Measurements from ENCODE around the gene DIP2A.
"Not testable (repeated sequence)": the region's sequence is repeated elsewhere in the genome, so short reads cannot be mapped to it uniquely, and the experiment has no call there.

DIP2A gene

GRCh38 chr21:46424621-46425020 lies 34.1 kb upstream of the DIP2A start:
- DNase-seq (ENCODE audit: low read depth, low spot score), result no peak

DNA sequence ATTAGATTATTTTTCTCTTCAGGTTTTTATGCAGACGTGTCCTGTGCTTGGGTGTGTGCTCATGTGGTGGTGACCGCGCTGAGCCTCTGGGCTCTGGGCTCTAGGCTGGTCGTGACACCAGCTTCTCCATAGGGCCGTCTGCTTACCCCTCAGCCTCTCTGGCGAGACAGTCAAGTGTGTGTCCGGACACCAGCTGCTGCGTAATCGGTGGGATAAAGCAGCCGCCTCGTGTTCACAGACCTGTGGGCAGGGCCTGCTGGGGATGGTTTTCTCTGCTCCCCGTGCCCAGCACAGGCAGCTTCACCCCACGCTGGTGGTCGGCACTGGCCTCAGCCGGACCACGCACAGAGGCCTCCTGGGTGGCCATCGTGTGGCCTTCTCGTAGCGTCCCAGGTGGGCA lies 33.6 kb upstream of the DIP2A start:
- DNase-seq (ENCODE audit: low read depth, low spot score), result no peak

DNA sequence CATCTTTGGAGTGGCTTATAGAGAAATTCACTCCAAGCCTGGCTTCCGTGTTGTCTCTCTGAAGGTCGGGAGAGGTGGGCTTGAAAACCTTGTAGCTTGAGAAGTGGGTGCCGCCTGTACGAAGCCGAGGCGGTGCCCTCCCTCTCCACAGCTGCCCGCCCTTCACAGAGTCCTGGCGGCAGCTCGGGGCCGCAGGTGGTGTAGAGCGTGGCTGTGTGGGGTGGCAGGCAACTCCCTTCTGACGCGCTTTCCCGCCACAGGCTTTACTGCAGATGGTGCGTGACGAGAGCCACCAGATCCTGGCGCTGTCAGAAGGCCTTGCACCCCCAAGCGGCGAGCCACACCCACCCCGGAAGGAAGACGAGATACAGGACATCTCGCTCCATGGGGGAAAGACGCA lies 33.1 kb upstream of the DIP2A start:
- DNase-seq (ENCODE audit: low read depth, low spot score), result no peak

GRCh38 chr21:46426313-46427046 lies 32.2 kb upstream of the DIP2A start:
- DNase-seq (ENCODE audit: low read depth, low spot score), result no peak

- DNase-seq (ENCODE audit: low read depth, low spot score), result no peak
Measured at GRCh38 chr21:46427516-46427915, 31.2 kb upstream of the DIP2A start.

DNA sequence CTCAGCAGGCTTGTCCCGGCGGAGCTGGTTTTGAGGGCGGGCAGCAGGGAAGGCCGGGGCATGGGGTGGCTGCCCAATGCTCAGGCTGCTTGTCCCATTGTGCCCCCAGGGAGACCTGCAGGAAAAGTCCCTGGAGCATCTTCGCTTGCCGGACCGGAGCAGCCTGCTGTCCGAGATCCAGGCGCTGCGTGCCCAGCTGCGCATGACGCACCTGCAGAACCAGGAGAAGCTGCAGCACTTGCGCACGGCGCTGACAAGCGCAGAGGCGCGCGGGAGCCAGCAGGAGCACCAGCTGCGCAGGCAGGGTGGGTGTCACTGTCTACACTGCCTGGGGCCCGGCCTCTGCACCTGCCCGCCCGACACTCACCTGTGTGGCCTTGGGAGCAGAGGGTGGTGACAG lies 30.4 kb upstream of the DIP2A start:
- no peak for DNase-seq (ENCODE audit: low read depth, low spot score)

DNA sequence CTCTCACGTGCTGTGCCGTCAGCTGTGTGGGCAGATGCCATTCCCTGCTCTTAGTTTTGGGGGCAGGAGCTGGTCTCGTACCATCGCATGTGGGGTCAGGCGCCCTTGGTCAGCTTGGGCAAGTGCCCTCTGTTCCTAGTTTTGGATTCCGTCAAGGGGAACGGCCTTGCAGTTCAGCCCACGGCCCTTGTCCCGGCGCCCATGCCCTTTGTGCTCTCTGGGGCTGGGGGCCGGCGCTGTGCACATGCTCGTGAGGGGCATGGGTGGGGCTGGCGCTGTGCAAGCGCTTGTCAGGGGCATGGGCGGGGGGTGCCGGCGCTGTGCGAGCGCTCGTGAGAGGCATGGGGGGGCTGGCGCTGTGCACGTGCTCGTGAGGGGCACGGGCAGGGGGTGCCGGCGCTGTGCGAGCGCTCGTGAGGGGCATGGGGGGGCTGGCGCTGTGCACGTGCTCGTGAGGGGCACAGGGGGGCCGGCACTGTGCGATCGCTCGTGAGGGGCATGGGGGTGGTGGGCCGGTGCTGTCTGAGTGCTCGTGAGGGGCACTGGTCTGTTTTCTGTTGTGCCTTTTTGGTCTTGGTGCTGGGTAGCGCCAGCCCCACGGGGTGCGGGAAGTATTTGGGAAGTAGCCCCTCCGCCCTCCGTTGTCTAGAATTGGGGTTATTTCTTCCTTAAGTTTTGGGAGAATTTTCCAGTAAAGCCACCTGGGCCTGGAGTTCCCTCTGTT lies 29.5 kb upstream of the DIP2A start:
- no peak for DNase-seq (ENCODE audit: low read depth, low spot score)

DNA sequence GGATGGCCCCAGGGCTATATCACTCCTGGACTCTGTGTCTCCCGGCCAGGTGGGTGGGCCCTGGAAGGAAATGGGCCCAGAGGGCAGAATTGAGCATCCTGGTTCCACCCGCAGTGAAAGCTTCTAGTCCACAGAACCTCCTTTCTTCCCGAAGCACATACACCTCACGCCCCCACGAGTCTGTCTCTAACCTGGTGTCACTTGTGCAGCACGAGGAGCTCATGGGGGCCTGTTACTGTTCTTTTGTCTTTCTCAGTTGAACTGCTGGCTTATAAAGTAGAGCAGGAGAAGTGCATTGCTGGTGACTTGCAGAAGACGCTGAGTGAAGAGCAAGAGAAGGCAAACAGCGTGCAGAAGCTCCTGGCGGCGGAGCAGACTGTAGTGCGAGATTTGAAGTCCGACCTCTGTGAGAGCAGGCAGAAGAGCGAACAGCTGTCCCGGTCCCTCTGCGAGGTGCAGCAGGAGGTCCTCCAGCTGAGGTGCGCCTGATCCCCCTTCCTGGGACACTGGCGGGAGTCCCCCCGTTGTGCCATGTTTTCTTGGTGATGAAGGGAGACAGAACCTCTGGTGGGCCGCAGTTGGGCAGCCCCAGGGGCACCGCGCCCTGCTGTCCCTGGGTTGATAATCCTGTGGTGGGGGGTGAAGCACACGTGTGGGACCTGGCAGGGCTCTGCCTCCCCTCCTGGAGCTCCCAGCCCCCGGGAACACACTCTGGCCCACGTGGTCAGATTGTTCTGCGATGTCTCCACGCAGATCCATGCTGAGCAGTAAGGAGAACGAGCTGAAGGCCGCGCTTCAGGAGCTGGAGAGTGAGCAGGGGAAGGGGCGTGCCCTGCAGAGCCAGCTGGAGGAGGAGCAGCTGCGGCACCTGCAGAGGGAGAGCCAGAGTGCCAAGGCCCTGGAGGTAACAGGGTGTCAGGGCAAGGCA lies 28.7 kb upstream of the DIP2A start:
- no peak for DNase-seq (ENCODE audit: low read depth, low spot score)

DNA sequence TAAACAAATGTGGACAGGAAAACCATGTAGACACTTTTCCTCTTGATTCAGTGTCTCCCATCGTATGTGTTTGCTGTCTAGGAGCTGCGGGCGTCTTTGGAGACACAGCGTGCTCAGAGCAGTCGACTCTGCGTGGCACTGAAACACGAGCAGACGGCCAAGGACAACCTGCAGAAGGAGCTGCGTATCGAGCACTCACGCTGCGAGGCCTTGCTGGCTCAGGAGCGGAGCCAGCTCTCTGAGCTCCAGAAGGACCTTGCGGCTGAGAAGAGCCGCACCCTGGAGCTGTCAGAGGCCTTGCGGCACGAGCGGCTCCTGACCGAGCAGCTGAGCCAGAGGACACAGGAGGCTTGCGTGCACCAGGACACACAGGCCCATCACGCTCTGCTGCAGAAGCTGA lies 27.2 kb upstream of the DIP2A start:
- DNase-seq (ENCODE audit: low read depth, low spot score), result no peak

GRCh38 chr21:46431884-46432488 lies 26.7 kb upstream of the DIP2A start:
- DNase-seq (ENCODE audit: low read depth, low spot score), result no peak

- not testable (repeated sequence) for DNase-seq (ENCODE audit: low read depth, low spot score)
Measured at GRCh38 chr21:46433116-46433515, 25.6 kb upstream of the DIP2A start.

- DNase-seq (ENCODE audit: low read depth, low spot score), result no peak
Measured at GRCh38 chr21:46434322-46434958, 24.3 kb upstream of the DIP2A start.

DNA sequence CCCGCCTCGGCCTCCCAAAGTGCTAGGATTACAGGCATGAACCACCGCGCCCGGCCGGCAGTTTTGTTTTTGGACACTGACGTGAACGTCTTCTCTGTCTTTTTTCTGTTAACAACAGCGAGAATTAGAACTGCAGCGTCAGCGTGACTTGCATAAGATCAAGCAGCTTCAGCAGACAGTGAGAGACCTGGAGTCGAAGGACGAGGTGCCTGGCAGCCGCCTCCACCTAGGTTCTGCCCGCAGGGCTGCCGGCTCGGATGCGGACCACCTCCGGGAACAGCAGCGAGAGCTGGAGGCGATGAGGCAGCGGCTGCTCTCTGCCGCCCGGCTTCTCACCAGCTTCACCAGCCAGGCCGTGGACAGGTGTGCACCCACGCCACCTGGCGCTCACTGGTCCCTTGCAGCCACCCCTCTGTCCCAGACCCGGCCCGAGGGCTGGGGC lies 22.9 kb upstream of the DIP2A start:
- no peak for DNase-seq (ENCODE audit: low read depth, low spot score)

DNA sequence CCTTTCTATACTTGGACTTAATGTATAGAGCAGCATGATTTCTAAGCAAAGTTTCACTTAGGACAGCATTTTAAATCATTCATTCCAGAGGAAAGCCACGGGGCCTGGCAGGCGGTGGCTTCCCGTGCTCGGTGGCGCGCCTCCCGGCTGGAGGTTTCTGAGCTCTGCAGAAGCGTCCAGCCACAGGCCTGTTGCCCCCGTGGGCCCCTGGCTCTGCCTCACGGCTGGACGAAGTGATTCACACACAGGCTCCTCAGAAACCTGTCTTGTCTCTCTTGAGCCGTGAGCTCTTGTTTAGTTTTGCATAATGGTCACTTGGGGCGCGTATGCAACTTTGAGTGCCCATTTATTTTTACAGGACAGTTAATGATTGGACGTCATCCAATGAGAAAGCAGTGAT lies 22.1 kb upstream of the DIP2A start:
- no peak for DNase-seq (ENCODE audit: low read depth, low spot score)

- no peak for DNase-seq (ENCODE audit: low read depth, low spot score)
Measured at GRCh38 chr21:46437096-46437498, 21.6 kb upstream of the DIP2A start.

- DNase-seq (ENCODE audit: low read depth, low spot score), result no peak
Measured at GRCh38 chr21:46437511-46437910, 21.2 kb upstream of the DIP2A start.

GRCh38 chr21:46438241-46438640 lies 20.4 kb upstream of the DIP2A start:
- no peak for DNase-seq (ENCODE audit: low read depth, low spot score)

DNA sequence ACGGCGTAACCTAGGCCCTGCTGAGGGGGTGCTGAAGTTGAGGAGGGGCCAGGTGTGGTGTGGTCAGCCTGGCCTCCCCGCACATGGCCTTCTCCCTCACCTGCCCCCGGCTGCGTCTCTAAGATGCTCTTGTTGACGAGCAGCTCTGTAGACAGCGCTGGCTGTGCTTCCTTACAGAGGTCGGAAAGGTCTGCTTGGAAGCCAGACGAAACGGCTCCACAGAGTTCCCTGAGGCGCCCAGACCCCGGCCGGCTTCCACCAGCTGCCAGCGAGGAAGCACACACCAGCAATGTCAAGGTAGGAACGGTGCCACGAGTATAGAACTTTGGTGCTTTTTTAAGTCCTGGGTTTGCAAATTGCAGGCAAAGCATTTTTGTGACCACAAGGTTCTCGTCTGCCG lies 18.8 kb upstream of the DIP2A start:
- no peak for DNase-seq (ENCODE audit: low read depth, low spot score)

DNA sequence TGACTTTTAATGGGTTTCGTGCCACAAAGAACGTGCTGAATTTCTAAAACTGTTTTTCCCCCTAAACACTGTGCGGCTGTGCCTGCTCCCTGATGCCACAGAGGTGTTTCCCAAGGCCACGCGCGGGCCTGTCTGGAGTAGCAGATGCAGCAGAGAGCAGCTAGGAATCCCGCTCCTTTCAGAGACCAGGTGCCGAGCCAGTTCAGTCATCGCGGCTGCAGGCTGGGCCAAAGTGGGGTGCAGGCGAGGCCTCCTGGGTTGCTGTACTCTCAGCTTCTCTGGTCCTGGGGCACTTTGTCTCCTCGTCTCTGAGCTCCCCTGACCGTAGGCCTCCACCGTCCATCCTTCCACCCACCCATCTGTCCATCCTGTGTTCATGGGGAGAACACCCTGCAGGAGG lies 17.4 kb upstream of the DIP2A start:
- no peak for DNase-seq (ENCODE audit: low read depth, low spot score)

- no peak for DNase-seq (ENCODE audit: low read depth, low spot score)
Measured at GRCh38 chr21:46441961-46442498, 16.7 kb upstream of the DIP2A start.

DNA sequence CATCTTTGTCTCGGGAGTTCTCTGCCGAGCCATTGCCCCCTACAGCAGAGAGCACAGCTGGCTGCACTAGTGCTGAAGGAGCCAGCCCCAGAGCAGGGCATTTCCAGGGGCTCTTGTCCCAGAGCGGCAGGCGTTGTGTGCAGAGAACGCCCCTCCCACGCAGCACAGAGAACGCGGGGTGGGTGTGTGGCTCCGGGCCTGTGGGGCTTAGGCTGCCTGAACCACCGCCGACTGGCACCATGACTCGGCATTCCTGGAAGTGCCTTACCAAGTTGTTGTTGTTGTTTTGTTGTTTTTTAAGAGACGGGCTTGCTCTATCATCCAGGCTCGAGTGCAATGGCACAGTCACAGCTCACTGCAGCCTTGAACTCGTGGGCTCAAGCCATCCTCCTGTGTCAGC lies 15.8 kb upstream of the DIP2A start:
- no peak for DNase-seq (ENCODE audit: low read depth, low spot score)
